HG02588 (cell line): Measurements from ENCODE around the gene KLF4.

Experiments
- ATAC-seq: cut with Tn5 transposase; IDR thresholded peaks from one replicate; pipeline ENCODE4 v1.9.1; 2021; ENCODE audit warnings: mild to moderate bottlenecking, moderate library complexity; ENCODE audit not compliant: unreplicated experiment

Gene KLF4

GRCh38 chr9:107455425-107456135 lies 34.0 kb downstream of the KLF4 start:
- no peak for ATAC-seq

DNA sequence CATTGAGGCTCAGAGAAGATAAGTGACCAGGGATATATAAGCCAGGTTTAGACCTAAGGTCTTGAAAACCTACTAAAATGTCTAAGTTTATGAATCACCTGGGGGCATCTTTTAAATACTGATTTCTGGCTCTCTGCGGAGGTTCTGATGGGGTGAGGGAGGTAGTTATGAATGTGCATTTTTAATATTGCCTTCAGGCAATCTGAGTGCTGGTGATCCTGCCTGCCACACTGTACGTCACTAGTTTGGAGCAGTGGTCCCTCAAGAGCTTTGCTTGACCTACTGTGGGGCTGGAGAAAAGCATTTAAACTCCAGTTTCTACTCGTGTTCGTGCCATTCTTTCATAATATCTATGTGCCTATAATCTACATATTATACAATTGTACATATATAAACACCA lies 36.1 kb downstream of the KLF4 start:
- ATAC-seq: no peak

DNA sequence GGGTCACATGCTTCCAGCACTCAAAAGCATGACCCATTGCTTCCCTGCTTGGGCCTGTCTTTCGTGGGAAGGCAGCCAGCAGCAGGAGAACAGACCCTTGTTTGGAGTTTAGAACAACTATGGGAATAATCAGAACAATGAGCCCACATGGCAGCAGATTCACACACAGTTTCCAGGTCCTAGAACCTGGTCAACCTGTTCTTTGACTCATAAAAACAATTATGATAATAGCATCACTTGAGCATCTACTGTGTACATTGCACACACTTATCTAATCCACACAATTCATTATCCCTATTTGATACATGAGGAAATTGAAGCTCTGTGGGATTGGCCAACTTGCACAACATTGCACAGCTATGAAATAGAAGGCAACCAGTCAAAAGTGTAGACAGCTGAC lies 41.7 kb downstream of the KLF4 start:
- no peak for ATAC-seq

DNA sequence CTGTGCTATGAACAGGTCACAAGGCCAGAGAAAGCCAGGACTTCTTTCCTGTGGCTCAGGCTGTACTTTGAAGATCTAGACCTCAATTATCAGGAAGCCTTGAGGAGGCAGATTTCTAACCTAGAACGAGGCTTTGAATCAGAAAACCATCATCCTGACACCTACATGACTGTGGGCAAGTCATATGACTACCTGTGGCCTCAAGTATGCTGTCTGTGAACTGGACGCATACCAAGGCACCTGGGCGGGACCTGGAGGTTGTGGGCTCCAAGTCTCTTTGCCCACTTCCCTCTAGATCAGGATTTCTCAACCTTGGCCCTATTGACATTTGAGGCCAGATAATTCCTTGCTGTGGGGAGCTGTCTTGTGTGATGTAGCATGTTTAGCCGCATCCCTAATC lies 42.5 kb downstream of the KLF4 start:
- ATAC-seq: no peak

DNA sequence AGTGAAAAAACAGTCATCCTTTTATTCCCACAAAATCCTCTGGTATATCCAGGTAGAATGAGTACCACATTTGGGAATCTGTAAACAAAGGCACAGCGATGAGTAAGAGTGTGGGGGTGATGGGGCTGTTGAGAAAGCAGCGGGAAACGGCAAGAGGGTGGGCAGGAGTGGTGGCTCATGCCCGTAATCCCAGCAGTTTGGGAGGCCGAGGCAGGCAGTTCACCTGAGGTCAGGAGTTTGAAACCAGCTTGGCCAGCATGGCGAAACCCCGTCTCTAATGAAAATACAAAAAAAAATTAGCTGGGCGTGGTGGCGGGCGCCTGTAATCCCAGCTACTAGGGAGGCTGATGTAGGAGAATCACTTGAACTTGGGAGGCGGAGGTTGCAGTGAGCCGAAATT lies 43.1 kb downstream of the KLF4 start:
- no peak for ATAC-seq

DNA sequence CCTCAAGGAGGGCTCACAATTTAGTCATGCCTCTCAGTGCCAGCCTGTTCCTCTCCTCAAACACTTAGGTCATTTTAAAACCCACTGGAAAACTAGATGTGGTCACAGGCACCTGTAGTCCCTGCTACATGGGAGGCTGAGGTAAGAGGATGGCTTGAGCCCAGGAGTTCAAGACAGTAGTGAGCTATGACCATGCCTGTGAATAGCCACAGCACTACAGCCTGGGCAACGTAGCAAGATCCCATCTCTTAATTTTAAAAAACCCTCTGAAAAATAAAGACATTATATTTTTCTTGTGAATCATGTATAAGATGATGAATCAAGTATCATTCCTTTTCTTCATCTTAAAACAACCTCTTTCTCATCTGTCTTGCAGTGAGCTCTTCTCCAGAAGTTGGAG lies 45.8 kb downstream of the KLF4 start:
- ATAC-seq: no peak

- no peak for ATAC-seq
These were observed 49.5 kb downstream of the KLF4 start for GRCh38 chr9:107439991-107440456.

GRCh38 chr9:107438211-107439031 lies 51.1 kb downstream of the KLF4 start:
- ATAC-seq: no peak

DNA sequence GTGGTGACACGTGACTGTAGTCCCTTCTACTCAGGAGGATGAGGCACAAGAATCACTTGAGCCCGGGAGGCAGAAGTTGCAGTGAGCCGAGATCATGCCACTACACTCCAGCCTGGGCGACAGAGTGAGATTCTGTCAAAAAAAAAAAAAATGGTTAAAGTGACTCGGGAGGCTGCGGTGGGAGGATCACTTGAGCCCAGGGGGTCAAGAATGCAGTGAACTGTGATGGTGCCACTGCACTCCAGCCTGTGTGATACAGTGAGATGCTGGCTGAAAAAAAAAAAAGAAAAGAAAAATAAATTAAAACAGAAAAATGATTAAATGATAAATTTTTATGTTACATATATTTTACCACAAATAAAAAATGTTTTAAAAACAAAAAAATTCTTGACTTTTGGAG lies 51.9 kb downstream of the KLF4 start:
- ATAC-seq: no peak

DNA sequence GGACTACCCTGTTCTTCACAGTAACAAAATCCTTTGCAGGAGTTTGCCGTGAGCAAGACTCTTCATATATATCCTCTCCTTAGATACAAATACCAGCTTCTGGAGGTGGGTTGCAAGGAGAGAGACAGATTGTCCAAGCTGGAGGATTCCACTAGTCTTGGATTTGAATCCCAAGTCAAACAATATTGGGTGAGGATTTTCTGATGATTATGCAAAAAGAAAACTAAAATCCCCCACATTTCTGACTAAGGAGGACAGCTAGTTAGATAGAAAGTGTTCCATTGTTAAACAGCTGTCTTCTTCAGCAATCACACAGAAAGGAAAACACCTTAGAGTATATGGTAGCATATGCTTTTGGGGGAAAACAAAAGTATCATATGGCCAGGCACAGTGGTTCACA lies 54.2 kb downstream of the KLF4 start:
- no peak for ATAC-seq
